ENCODE results near the gene C19orf85.

DNA sequence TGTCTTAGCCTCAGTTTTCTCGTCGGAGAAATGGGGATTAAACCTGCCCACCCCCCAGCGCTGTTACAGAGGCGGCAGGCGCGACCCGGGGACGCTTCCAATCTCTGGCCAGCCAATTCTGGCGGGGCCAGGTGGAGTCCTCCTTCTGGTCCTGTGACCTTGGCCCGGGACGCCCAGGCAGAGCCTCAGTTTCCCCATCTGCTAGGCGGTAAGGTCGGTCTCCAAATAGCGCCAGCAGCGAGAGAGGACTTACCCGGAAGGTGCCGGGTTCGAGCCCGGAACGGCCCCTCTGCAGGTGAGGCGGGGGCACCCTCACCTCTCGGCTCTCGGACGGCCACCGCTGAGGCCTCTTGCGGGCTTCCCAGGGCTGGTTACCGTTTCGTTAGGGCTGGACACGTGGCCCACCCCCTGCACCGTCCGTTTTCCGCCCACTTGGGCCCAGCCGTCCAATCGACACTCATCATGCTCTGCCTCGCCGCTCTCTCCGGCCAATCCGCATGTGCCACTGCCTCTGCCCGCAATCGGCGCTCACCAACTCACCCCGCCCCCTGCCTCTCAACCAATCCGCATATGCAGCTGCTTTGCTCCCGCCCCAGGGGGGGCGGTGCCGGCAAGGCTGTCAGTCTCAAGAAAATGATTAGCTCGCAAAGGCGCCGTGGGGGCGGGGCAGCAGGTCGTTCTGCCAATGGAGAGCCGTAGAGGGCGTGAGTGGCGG is 3.1 kb downstream of the C19orf85 start, which contains the start of gene ISOC2:
- peak in 1 of 2 donors; percentile 33 for TF ChIP-seq POLR2A (IDR thresholded peaks at IDR 0.05)
- TF ChIP-seq, protein P1, sequence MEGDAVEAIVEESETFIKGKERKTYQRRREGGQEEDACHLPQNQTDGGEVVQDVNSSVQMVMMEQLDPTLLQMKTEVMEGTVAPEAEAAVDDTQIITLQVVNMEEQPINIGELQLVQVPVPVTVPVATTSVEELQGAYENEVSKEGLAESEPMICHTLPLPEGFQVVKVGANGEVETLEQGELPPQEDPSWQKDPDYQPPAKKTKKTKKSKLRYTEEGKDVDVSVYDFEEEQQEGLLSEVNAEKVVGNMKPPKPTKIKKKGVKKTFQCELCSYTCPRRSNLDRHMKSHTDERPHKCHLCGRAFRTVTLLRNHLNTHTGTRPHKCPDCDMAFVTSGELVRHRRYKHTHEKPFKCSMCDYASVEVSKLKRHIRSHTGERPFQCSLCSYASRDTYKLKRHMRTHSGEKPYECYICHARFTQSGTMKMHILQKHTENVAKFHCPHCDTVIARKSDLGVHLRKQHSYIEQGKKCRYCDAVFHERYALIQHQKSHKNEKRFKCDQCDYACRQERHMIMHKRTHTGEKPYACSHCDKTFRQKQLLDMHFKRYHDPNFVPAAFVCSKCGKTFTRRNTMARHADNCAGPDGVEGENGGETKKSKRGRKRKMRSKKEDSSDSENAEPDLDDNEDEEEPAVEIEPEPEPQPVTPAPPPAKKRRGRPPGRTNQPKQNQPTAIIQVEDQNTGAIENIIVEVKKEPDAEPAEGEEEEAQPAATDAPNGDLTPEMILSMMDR (IDR thresholded peaks at IDR 0.05) = peak in 1 of 3 experiments; percentile 1
